Body of pancreas (tissue), 4 donors: ENCODE results near the gene DBNDD2. TPM values are rescaled to one million over a fixed set of nuclear protein-coding genes. Genes with fewer than 3 reads are reported as not detected.
A peak's percentile ranks its signal among the peaks of the same experiment; 100 is the strongest.

Source experiments
- ATAC-seq: fragments of 150-250 bp; one replicate; pipeline ENCODE4 v1.9.1; 2016
- DNase-seq, 4 donors: peaks; one replicate each; pipeline ENCODE4 v3.0.0-alpha.2; 2019
- H3K27ac ChIP-seq, 4 donors: fragments of 200-600 bp; sonication (generic); 1 replicate in 3 of 4; 2 replicates in 1 of 4; pipeline versions ENCODE4 v1.5.1 to v1.6.1; 2016 to 2019; ENCODE audit warnings: mild to moderate bottlenecking in 1 of 4, mixed read lengths in 1 of 4, moderate library complexity in 1 of 4
- H3K27me3 ChIP-seq, 2 donors: fragments of 200-600 bp; sonication (generic); one replicate each; pipeline ENCODE4 v1.6.0; 2016; ENCODE audit warnings: mild to moderate bottlenecking in 1 of 2
- H3K36me3 ChIP-seq, 2 donors: fragments of 200-600 bp; sonication (generic); replicated peaks in 1 of 2; 2 replicates each; pipeline ENCODE4 v1.5.1; 2016; ENCODE audit warnings: low read depth in 2 of 2; ENCODE audit not compliant: insufficient read depth in 1 of 2
- H3K4me1 ChIP-seq: fragments of 200-600 bp; sonication (generic); one replicate; pipeline ENCODE4 v1.6.0; 2016
- H3K4me3 ChIP-seq, 2 donors: fragments of 200-600 bp; sonication (generic); 1 replicate in 1 of 2; 2 replicates in 1 of 2; pipeline ENCODE4 v1.5.1; 2016 to 2019
- H3K9me3 ChIP-seq, 3 donors: fragments of 200-600 bp; sonication (generic); 1 replicate in 2 of 3; 2 replicates in 1 of 3; pipeline ENCODE4 v1.5.1; 2016
- POLR2A ChIP-seq, 3 donors: fragments of 450-650 bp; IDR thresholded peaks; one replicate each; pipeline ENCODE4 v1.6.1; 2016; ENCODE audit warnings: antibody characterized with exemption in 3 of 3, mild to moderate bottlenecking in 2 of 3
- WGBS, 2 donors: methylation state at CpG; one replicate each; pipeline ENCODE4 v1.1.5; 2017; 5-methylcytosine and 5-hydroxymethylcytosine counted together
- intact Hi-C: fragments of 100-400 bp; cut with DNase I; formaldehyde crosslinking; loops from one replicate; pipeline ENCODE4 v1.15.1; 2023
- total RNA-seq, 2 donors: library from RNA; depleted of rRNA; stranded (reverse); fragments of >200 nt; gene quantifications; one replicate each; pipeline ENCODE4 v1.1.0, GENCODE V29; 2016
- TF ChIP-seq, protein P1 (sequence below), 7 experiments: fragments of 450-650 bp in 4 of 7; fragments of 200-600 bp in 3 of 7; sonication (generic) in 3 of 7; IDR thresholded peaks; one replicate each; pipeline ENCODE4 v1.5.1; 2016 to 2019; ENCODE audit warnings: antibody characterized with exemption in 7 of 7

Gene DBNDD2
- total RNA-seq, 2 donors from 2014 or later = 10.5 to 20.5 TPM

DNA sequence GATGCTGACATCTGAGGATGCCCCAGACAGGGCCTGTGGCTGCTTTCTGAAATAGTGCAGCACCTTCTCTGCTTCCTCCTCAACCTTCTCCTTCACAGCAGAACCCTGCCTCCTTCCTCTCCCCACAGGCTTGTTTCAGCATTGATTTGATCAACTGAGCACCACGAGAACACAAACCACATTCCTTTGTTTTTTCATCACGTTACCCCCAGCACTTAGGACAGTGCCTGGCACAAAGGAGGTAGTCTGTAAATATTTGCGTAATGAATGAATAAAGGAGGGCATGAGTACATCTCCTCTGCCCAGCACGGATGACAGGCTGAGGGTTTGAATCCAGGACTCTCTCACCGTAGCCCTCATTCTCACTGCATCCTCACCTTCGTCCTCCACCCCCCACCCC, 40.2 kb downstream of the DBNDD2 start:
- no peak for TF ChIP-seq POLR2A (IDR thresholded peaks at IDR 0.05)
- TF ChIP-seq, protein P1, sequence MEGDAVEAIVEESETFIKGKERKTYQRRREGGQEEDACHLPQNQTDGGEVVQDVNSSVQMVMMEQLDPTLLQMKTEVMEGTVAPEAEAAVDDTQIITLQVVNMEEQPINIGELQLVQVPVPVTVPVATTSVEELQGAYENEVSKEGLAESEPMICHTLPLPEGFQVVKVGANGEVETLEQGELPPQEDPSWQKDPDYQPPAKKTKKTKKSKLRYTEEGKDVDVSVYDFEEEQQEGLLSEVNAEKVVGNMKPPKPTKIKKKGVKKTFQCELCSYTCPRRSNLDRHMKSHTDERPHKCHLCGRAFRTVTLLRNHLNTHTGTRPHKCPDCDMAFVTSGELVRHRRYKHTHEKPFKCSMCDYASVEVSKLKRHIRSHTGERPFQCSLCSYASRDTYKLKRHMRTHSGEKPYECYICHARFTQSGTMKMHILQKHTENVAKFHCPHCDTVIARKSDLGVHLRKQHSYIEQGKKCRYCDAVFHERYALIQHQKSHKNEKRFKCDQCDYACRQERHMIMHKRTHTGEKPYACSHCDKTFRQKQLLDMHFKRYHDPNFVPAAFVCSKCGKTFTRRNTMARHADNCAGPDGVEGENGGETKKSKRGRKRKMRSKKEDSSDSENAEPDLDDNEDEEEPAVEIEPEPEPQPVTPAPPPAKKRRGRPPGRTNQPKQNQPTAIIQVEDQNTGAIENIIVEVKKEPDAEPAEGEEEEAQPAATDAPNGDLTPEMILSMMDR (IDR thresholded peaks at IDR 0.05) = no peak
- Histone ChIP-seq H3K9me3 (no peaks in the 10 kb centered on the region), H3K36me3 (no peaks in the 10 kb centered on the region), H3K27me3 (no peaks in the 10 kb centered on the region), H3K4me1 (no peaks in the 10 kb centered on the region), H3K27ac (no peak overlapping the region), H3K4me3 (no peak overlapping the region)
- intact Hi-C loops = no loop called here
- DNase-seq = no peak
- ATAC-seq = no peak
- WGBS, 2 donors = 52 to 59% methylated on average over 6 of the region's 6 CpGs

DNA sequence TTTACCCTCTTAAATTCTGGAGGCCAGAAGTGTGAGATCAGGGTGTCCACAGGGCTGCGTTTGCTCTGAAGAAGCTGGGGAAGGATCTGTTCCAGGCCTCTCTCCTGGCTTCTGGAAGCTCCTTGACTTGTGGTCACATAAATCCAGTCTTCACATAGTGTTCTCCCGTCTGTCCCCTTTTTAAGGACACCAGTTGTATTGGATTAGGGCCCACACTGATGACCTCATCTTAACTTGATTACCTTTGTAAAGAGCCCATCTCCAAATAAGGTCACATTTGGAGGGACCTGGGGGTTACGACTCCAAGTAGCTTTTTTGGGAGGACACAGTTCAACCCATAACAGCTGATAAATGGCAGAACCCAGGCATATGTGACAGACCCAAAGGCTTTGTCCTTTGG, 41.4 kb downstream of the DBNDD2 start:
- H3K36me3 ChIP-seq = no peaks in the 10 kb centered on the region
- H3K4me1 ChIP-seq = no peaks in the 10 kb centered on the region
- peak in 1 of 4 donors; percentile 27 for DNase-seq
- no peak overlapping the region for H3K4me3 ChIP-seq
- H3K9me3 ChIP-seq = no peaks in the 10 kb centered on the region
- H3K27me3 ChIP-seq = no peaks in the 10 kb centered on the region
- 78 to 81% methylated on average over 3 of the region's 3 CpGs for WGBS, 2 donors
- no peak for TF ChIP-seq POLR2A (IDR thresholded peaks at IDR 0.05)
- TF ChIP-seq, protein P1 (IDR thresholded peaks at IDR 0.05) = no peak
- no peak overlapping the region for H3K27ac ChIP-seq
- intact Hi-C loops = no loop called here
- no peak for ATAC-seq

- DNase-seq (peak in 2 of 4 donors; percentile 30 to 52), ATAC-seq (peak; percentile 60)
- WGBS, 2 donors = 36 to 55% methylated on average over 3 to 5 of the region's 5 CpGs
- TF ChIP-seq POLR2A (IDR thresholded peaks at IDR 0.05) = no peak
- TF ChIP-seq, protein P1 (IDR thresholded peaks at IDR 0.05) = peak in 6 of 7 experiments; percentile 42 to 69 (median 61)
- H3K4me1 ChIP-seq = no peaks in the 10 kb centered on the region
- H3K36me3 ChIP-seq = no peaks in the 10 kb centered on the region
- intact Hi-C loops = loop anchor here (10.0 kb wide), 1 partner anchor 315 kb away; no protein-coding TSS in a partner anchor
- no peak overlapping the region for H3K27ac ChIP-seq
- no peaks in the 10 kb centered on the region for H3K27me3 ChIP-seq
- H3K4me3 ChIP-seq = no peak overlapping the region
- H3K9me3 ChIP-seq = no peaks in the 10 kb centered on the region
These were observed 42.2 kb downstream of the DBNDD2 start for GRCh38 chr20:45450097-45450818.

GRCh38 chr20:45452238-45452637, 44.1 kb downstream of the DBNDD2 start:
- intact Hi-C loops = loop anchor here (10.0 kb wide), 1 partner anchor 313 kb away; no protein-coding TSS in a partner anchor
- no peaks in the 10 kb centered on the region for H3K36me3 ChIP-seq
- no peak overlapping the region for H3K4me3 ChIP-seq
- DNase-seq (no peak), ATAC-seq (no peak)
- no peaks in the 10 kb centered on the region for H3K9me3 ChIP-seq
- TF ChIP-seq POLR2A (IDR thresholded peaks at IDR 0.05) = no peak
- TF ChIP-seq, protein P1 (IDR thresholded peaks at IDR 0.05) = no peak
- no peaks in the 10 kb centered on the region for H3K27me3 ChIP-seq
- H3K27ac ChIP-seq = no peak overlapping the region
- H3K4me1 ChIP-seq = no peaks in the 10 kb centered on the region
- 56 to 61% methylated on average over 4 of the region's 4 CpGs for WGBS, 2 donors
